GM21576 (cell line): ENCODE measurements around the gene PCF11.

Source experiments
- ATAC-seq: cut with Tn5 transposase; IDR thresholded peaks from one replicate; pipeline ENCODE4 v1.9.1; 2021; ENCODE audit warnings: mild to moderate bottlenecking, moderate library complexity; ENCODE audit not compliant: unreplicated experiment

The PCF11 gene

DNA sequence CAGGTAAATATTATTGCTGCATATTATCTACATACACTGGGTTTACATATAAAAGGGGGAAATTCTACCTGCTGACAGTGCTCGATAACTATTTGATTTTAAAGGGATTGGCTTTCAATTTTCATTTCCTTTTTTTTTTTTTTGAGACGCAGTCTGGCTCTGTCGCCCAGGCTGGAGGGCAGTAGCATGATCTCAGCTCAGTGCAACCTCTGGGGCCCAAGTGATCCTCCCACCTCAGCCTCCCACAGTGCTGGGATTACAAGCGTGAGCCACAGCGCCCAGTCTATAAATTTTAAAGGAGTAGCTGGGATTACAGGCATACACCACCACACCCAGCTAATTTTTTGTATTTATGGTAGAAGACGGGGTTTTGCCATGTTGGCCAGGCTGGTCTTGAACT lies 3.2 kb upstream of the PCF11 start:
- no peak for ATAC-seq

DNA sequence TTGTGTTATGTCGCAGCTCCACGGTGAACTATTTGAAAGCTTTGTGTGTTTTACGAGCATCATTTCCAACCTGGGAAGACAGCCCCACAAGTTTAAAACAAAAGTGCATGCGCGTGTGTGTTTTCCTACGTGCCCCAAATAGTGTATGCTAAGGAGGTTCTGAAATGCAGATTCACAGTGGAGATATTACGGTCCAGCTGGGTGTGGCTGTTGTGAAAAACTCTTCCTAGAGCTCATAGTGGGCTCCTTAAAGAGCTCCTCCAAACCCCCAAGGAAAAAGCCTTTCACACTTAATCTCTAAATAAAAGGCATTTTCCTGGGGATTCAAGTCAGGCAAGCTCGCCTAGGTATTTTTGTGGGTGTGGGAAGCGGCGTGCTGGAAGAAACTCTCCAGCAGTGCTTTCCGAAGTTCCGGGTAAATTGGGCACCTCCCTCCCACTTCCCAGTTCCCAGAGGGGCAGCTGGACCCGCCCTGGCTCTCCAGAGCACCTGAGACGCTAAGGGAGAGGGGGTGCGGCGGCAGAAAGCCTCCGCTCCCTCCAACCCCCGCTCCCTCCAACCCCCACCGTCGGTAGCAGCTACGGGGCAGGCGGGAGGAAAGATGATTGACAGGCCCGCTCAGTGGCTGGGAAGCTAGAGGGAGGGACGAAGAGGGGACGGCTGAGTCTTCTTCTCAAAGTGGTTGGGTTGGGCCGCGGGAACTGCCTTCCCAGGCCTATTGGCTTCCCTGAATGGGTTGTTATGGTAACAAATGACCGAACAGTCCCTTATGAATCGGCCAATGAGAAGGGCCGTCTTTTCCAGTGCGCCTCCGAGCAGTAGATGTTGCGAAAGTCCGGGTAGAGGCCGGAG lies 561 bp upstream of the PCF11 start:
- peak; percentile 92 for ATAC-seq

DNA sequence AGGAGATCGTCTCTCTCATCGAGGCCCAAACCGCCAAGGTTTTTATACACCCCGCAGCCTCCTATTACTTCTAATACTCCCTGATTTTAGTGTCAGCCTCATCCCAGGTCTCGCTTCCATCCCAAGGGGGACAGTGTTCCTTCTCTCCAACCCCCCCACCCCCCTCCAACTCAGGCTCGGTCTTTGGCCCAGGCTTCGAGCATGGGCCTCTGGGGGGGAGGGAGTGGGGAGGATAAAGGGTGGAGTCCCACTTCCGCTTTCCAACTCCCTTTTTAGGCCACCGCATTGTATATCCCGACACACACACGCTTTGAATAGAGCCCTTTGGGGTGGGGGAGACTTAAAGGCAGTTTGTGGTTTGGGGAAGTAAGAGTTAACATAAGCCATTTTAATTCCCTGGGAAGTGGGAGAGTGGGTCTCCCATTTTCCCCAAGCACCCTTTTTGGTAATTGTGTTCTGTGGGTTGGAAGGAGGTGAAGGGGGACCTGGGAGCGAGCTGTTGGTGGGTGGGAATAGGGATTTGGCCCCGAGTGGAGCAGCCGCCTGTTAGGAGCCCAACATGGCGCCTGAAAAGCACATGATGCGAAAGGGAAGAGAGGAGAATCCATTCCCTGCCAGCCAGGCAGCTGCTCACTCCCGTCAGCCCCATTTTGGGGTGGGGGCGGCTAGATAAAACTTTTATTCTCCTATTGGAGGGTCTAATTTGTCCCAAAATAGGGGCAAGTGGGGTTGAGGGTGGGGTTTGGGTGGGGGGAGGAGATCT lies 844 bp downstream of the PCF11 start:
- ATAC-seq, result no peak

DNA sequence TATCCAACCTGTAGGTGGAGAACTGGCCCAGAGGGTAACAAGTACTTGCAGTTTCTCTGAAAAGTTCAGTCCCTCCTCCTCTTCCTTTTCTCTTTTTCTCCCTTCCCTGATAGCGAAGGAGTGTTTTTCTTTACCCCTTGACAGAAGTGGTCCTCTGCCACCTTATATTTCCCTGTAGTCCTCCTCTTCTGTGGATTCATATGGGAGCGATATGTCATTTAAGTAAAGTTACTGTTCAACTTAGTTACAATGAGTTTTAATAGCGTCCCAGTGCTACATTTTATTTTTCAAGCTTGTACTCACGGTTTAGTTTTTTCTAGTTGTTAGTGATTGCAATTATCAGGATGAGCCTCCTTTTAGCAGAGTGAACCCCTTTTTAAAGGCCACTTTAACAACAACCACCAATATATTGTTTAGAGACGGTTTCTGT lies 1.4 kb downstream of the PCF11 start:
- no peak for ATAC-seq

DNA sequence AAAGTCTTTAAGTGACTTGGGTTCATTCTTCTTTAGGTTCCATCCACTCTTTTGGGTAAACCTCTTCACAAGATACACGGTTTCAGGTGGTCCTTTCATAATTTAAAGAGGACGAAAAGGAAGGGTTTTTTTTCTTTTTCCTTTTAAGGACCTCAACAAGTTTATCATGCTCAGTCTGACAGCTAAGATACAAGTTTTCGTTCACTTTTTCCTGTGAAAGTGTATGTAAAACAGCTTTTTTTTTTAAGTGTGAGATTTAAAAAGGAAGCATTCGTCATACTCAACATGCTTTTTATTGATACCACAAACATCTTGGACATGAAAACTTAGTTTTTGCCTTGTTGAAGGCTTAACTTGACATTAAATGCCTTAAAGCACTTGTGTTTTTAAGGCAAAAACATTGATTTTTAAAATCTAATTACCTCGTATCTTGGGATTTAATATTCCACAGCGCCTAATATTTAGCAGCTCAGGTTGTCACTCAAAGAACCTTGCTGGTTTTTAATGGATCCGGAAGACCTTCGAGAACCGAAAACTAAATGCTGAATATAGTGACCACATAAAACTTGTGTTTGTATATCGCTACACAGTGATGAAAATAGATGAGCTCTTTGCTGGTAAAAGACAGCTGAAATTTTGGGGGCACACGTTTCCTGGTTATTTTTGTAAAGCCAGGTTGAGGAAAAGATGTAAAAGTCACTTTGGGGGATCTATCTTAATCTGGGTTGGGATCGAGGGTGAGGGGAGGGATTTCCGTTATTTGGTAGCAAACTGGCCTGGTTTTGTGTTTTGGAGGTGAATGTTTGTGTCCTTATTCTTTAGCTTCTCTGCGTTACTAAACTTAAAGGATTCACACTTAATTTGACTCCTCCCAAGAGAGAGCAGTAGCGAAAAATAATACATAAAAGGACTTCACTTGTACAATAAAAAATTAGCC lies 2.3 kb downstream of the PCF11 start:
- no peak for ATAC-seq

DNA sequence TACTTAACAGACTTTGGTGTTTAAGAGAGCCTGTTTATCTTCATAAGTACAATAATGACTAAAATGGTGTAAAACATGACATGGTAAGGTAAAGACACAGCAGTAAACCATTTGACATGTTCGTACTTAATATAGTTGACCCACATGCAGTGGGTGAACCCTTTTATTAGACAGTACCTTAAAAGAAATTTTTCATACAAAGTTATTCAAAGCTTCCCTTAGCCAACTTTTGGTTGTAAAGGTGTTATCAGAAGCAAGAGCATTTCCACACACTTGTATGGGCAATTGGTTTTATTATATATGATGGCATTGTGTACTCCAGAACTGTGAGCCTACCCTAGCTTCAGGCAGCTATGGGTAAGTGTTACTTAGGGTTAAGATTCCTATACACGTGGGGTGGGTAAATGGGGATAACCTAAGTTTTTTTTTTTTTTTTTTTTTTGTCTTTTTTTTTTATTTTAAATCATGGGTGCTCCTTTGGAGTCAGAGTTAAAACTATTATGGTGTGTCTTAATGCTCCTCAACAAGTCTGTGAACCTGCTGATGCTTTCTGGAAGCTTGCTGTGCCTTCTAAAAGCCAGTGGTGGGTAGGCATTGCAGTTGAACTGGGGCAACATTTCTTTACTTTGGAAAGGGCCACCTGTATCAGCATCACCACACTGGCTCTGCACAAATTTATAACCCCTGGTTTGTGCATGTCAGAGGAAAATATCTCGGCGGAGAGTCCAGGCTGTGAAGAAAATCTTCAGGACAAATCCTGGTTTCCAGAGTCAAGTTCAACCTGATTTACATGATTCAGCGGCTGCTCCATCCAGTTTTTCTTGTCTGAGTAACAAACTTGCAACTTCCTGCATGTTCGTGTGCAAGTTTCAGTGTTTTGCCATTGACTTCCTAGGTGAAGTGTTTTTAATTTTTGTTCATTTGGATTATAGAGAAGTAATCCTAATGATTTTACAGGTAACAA lies 3.3 kb downstream of the PCF11 start:
- no peak for ATAC-seq

DNA sequence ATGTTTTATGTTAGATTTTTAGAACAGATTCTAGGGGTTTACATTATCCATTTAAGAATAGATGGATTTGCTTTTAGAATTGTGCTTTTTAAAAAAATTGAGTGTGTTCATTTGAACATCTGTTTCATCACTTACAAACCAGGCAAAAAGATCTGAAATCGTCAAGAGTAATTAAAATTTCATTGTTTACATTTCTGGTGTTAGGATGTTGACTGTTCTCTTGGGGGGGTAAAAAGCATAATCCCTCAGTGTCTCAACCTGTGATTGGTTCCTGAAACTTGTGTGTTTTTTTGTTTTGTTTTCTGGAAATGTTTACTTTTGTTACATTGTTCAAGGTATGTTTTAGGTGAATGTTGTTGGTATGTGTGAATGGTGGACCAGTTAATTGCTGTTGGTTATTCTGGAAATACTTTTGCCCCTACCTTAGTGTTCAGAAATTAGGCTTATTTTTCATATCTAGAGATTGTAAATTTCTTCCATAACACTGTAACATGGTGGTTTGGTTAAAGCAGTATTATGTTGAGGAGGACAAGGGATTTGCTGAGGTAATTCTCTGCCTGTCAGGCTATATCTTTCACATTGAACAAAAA lies 4.8 kb downstream of the PCF11 start:
- ATAC-seq, result no peak

DNA sequence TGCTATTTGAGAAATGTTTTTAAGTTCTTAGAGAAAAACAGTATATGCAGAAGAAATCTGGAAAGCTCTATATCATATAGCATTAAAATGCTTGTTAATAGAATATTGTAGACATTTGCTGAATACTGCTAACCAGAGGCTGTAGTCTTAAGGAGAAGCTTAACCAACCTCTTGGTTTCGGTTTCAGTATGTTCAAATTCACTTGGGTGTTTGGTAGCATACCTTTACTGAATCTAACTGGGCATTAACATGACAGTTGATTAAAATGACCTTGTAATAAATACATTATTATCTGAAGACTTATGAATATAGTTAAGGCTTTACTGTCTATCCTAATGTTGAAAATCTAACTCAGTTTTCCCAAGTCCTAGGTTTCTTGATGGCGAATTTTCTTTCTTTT lies 5.4 kb downstream of the PCF11 start:
- peak; percentile 46 for ATAC-seq

DNA sequence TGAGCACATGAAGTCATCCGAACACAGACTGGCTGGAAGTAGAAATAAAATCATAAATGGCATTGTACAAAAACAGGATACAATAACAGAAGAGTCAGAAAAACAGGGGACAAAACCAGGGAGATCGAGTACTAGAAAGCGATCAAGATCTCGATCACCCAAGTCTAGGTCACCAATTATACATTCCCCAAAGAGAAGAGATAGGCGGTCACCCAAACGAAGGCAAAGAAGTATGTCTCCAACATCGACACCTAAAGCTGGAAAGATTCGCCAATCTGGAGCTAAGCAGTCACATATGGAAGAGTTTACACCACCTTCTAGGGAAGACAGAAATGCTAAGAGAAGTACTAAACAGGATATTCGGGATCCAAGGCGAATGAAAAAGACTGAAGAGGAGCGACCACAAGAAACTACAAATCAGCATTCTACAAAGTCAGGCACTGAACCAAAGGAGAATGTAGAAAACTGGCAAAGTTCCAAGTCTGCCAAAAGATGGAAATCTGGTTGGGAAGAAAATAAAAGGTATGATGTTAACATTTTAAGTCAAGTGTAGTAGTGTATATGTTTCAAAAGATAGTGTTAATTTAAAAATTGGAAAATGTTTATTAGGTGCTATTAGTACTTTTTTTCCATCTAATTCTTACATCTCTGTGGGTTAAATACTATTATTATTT lies 9.4 kb downstream of the PCF11 start:
- ATAC-seq, result no peak

DNA sequence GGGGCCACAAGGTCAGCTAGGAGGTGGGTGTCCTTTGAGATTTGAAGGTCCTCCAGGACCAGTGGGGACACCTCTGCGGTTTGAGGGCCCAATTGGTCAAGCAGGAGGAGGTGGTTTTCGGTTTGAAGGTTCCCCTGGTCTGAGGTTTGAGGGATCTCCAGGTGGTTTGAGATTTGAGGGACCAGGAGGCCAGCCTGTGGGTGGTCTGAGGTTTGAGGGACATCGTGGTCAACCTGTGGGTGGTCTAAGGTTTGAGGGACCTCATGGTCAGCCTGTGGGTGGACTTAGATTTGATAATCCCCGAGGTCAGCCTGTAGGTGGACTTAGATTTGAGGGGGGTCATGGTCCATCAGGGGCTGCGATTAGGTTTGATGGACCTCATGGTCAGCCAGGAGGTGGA lies 11.8 kb downstream of the PCF11 start:
- ATAC-seq, result no peak

DNA sequence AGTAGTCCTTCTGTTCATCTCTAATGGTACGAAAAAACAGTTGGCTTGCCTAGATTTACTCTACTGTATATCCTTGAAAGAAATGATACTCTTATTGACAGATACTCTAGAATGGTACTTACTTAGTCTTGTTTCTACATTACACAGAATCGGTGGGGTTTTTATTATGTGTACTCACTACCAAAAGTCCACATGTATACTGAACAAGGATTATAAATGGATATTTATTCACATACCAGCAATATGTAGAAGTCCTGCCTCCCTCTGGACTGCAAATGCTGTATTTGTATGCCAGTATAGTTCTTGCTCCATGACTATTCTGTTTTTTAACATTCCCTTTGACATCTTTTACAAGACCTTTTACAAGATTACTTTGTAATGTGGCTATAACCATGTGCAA lies 13.9 kb downstream of the PCF11 start:
- ATAC-seq, result no peak

DNA sequence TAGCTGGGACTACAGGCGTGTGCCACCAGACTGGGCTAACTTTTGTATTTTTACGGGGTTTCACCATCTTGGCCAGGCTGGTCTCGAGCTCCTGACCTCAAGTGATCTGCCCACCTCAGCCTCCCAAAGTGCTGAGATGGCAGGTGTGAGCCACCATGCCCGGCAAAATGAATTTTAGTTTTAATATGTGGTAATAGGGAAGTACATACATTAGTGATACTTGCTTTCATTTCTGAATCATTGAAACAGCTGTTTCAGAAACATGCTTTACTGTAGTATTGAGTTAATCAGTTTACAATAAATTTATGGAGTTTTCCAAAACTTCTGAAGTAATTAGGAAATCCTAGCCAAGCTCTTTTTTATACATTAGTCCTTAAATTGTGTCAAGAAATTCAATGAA lies 15.6 kb downstream of the PCF11 start:
- no peak for ATAC-seq

DNA sequence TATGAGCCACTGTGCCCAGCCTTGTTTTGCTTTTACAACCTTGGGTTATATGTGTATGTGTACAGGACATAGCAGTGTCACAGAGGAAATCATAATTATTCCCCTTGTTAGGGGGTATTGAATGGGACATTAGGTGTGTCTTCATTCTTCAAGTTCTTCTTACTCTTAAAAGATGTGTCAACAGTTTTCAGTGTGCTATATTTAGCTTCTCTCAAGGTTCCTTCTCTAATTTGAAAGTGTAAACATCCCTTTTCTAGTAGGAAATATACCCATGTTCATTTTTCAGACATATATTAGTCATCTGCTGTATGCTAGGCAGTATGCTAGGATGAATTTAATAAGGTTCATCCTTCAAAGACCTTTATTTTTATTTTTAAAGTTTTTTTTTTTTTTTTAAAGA lies 17.1 kb downstream of the PCF11 start:
- ATAC-seq, result peak; percentile 77

DNA sequence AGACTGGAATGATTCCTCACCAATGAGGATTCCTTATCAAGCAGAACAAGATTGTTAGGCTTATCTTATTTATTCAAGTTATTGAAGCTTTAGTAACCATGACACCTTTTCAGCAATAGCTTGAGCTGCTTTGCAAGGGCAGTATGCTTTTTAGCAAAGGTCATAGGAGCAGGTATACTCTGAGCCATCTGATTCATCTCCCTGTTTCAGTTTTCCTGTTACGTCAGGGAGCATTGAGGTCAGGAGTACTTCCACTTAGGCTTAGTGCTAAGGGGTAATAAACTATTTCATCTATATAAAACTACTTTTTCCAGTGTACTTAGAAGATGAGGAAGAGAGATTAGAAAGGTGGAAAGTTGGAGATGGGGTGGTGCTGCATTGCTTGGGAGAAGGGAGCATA lies 18.9 kb downstream of the PCF11 start:
- ATAC-seq, result no peak

DNA sequence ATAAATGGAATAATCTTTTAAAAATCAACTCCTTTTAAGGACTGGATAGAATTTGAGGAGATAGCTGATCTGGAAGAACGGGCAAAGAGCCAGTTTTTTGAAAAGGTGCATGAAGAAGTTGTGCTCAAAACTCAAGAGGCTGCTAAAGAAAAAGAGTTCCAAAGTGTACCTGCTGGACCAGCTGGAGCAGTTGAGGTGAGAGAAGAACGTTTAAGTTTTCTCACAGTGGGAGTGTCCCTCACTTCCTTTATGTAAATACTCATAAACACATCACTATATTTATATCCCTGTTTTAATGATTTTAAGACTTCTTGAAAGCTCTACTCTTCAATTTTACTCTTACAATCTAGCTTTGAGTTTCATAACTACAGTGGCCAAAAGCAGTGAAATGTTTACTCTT lies 24.9 kb downstream of the PCF11 start:
- no peak for ATAC-seq

DNA sequence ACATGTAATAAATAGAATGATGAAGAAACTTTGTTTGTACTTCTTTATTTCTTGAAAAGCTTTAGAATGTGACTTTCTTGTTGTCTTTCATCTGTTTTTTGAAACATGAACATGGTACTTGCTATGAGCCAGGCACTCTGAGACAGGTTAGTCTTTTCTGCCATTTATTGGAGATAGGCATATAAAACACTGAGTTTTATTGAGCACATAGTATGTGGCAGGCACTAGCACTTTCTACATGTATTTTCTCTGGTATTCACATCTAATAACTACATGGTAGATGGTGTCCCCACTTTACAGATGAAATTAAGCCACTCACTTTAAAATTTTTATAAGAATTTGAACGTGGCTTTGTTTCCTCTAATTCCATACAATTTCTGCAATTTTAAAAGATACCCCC lies 28.8 kb downstream of the PCF11 start:
- ATAC-seq, result no peak

DNA sequence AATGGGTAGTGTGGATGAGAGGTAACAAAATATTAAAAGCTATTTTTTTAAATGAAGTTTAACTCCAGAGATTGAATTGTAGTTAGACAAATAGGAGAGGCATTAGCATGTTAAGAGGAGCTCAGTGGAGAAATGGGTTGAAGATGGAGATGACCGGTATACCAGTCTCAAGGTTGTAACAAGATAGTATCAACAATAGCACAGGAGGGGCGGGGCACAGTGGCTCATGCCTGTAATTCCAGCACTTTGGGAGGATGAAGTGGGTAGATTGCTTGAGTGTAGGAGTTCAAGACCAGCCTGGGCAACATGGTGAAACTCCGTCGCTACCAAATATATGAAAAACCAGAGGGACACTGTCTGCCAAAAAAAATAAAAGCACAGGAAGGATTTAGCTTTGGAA lies 30.5 kb downstream of the PCF11 start:
- no peak for ATAC-seq

DNA sequence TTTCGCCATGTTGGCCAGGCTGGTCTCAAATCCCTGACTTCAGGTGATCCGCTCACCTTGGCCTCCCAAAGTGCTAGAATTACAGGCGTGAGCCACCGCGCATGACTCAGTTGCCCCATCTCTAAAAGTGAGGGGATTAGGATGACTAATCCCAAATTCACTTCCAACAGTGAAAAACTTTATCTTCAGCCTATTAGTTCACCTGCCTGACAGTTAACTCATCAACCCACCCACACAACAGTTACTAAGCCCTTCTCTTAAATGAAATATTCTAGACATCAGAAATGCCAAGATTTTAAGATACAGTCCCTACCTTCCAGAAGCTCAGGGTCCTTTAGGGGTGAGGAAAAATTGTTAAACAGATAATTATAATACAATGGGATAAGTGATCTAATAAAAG lies 34.6 kb downstream of the PCF11 start:
- no peak for ATAC-seq

DNA sequence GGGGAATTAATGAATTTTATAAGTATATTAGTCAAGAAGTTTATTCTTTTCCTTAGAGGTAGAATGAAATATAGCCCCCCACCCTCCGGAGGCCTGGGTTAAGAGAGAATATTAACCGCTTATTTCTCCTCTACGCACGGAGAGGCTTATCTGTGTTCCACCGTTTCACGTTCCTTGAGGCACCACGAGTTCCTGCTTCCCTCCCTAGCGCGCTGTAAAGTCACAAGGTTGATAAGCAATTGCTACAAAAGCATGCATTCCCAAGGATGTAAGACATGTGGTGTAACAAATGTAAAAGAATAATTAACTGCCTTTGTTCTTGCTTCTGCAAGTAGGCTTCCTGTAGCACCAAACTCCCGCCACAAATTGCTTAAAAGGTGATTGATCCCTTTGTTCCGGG lies 35.1 kb downstream of the PCF11 start:
- no peak for ATAC-seq
